Heart right ventricle (tissue), 16 donors: Measurements from ENCODE around the gene PAK1IP1. TPM values are rescaled to one million over a fixed set of nuclear protein-coding genes. Genes with fewer than 3 reads are reported as not detected.

ENCODE experiments used
- ATAC-seq, 8 donors: fragments of 200-7000 bp; cut with Tn5 transposase; one replicate each; pipeline ENCODE4 v1.9.1; 2020; ENCODE audit warnings: mild to moderate bottlenecking in 8 of 8, moderate library complexity in 8 of 8, moderate number of reproducible peaks in 1 of 8
- DNase-seq, 2 donors: peaks; one replicate each; pipeline ENCODE4 v3.0.0-alpha.2; 2020
- H3K27ac ChIP-seq, 10 donors: fragments of 200-600 bp; sonication (generic) in 2 of 10; one replicate each; pipeline versions ENCODE4 v1.5.0 to v1.8.0; 2020 to 2022; ENCODE audit warnings: mild to moderate bottlenecking in 3 of 10
- H3K27me3 ChIP-seq, 7 donors: fragments of 200-600 bp; one replicate each; pipeline ENCODE4 v1.8.0; 2021 to 2022; ENCODE audit warnings: mild to moderate bottlenecking in 2 of 7
- H3K36me3 ChIP-seq, 9 donors: fragments of 200-600 bp; sonication (generic) in 1 of 9; one replicate each; pipeline versions ENCODE4 v1.5.0 to v1.8.0; 2020 to 2022; ENCODE audit warnings: mild to moderate bottlenecking in 2 of 9
- H3K4me1 ChIP-seq, 9 donors: fragments of 200-600 bp; sonication (generic) in 1 of 9; one replicate each; pipeline versions ENCODE4 v1.5.0 to v1.8.0; 2020 to 2022; ENCODE audit warnings: mild to moderate bottlenecking in 4 of 9
- H3K4me3 ChIP-seq, 10 donors: fragments of 200-600 bp; sonication (generic) in 2 of 10; one replicate each; pipeline versions ENCODE4 v1.5.0 to v1.8.0; 2020 to 2022; ENCODE audit warnings: mild to moderate bottlenecking in 7 of 10, moderate library complexity in 2 of 10
- H3K9me3 ChIP-seq, 11 donors: fragments of 200-600 bp in 10 of 11; sonication (generic) in 2 of 11; one replicate each; pipeline versions ENCODE4 v1.5.0 to v1.8.0; 2013 to 2022; ENCODE audit warnings: mild to moderate bottlenecking in 2 of 11, control low read depth in 1 of 11, moderate library complexity in 1 of 11
- CTCF ChIP-seq, 9 donors: fragments of 200-600 bp; sonication (generic) in 2 of 9; IDR thresholded peaks; one replicate each; pipeline versions ENCODE4 v1.5.0 to v1.8.0; 2021 to 2022; ENCODE audit warnings: antibody characterized with exemption in 9 of 9, mild to moderate bottlenecking in 5 of 9, moderate library complexity in 1 of 9
- WGBS, 2 donors: extraction: QIAGEN DNeasy Blood & Tissue Kit; methylation state at CpG; one replicate each; pipeline ENCODE4 v1.1.7; 2013; ENCODE audit warnings: inconsistent platforms in 1 of 2; 5-methylcytosine and 5-hydroxymethylcytosine counted together
- intact Hi-C, 10 donors: fragments of 100-400 bp; cut with DNase I; formaldehyde crosslinking; loops; one replicate each; pipeline versions ENCODE4 v1.11.1 to v1.14.2; 2022
- polyA plus RNA-seq, 2 donors: library from polyadenylated mRNA; stranded (reverse); fragments of 200-250 nt; gene quantifications; one replicate each; pipeline ENCODE4 v1.2.3, GENCODE V29; 2013
- total RNA-seq, 10 donors: library from RNA; stranded (reverse); fragmentation: NEBNext Ultra II Directional in 3 of 10; extraction: Animal tissue kit (Norgen Biotek cat#: 25700) in 3 of 10; gene quantifications; one replicate each; pipeline versions ENCODE4 v1.2.1 to v1.2.4, GENCODE V29; 2021 to 2023
- donor health status: Arrhythmogenic right ventricular cardiomyopathy.
- donor health status: ischemic (EF 13 %, LVEDD 7.1; RV severe dilation, severe dysfunction).
- donor health status: healthy with polysubstance abuse.
- donor health status: DM: no; HTN: yes; CAD: no.
- donor health status: DM: no; HTN: no; CAD: no.
- donor health status: ischemic (EF 25% LVEDD 6.9; RV normal size, moderate dysfunction).
- donor health status: ischemic (EF 25% LVEDD 5.7; RV mildly dilated, moderate dysfunction).
- donor health status: healthy.
- donor health status: DM: yes; HTN: yes; CAD: no.
- donor health status: Ischemic cardiomyopathy.
- donor health status: ischemic (EF 35%, LVEDD 5.7; RV mildly dilated, moderate dysfunction).
- donor health status: nonischemic (EF 11% LVEDD 7.7; RV severe dilation, severe dysfunction).
- donor health status: DM: yes; HTN: yes; CAD: no.
- donor health status: PGD.
- donor health status: ischemic (EF 29% LVEDD 5.4; RV normal size, mild dysfunction).
- donor health status: nonischemic (EF 23%, LVEDD 6.1; RV moderate dilation, normal function).

PAK1IP1 gene
- total and polyA plus RNA-seq, 12 donors, result 5.8 to 15.7 (median 8.4) TPM

- Histone ChIP-seq H3K27ac (no peak overlapping the region), H3K4me1 (peaks cover 0 to 18% (median 9%) of the 10 kb centered on the region in 9 donors), H3K4me3 (no peak overlapping the region), H3K9me3 (no peaks in the 10 kb centered on the region), H3K27me3 (no peaks in the 10 kb centered on the region), H3K36me3 (peaks cover 0 to 88% (median 18%) of the 10 kb centered on the region in 9 donors)
- intact Hi-C loops, result loop anchor here in 1 of 10 donors (10.0 kb wide), 1 partner anchor 61 kb away; the partner anchor contains the start of genes C6orf52 and PAK1IP1
- WGBS, 2 donors, result 80 to 93% methylated on average over 1 of the region's 1 CpG
- no peak for TF ChIP-seq CTCF (IDR thresholded peaks at IDR 0.05)
- ATAC-seq (no peak), DNase-seq (no peak)
Measured at GRCh38 chr6:10756085-10756484, 61.3 kb downstream of the PAK1IP1 start.

Other genes starting within 250 kb of the PAK1IP1 start
- gene GCNT2, start 173.6 kb upstream of the PAK1IP1 start, total RNA-seq, result 10 to 100 TPM; 22.2 to 67.9 (median 48.6) TPM
- 10 to 100 TPM in 1 of 2 donors, 1 to 10 TPM in 1; 5.1 to 13.5 TPM for gene GCNT2, start 173.6 kb upstream of the PAK1IP1 start, polyA plus RNA-seq
- gene C6orf52, start 356 bp upstream of the PAK1IP1 start, total RNA-seq, result 1 to 10 TPM in 2 of 10 donors, under 1 TPM in 5, not detected in 3; 0.59 to 1.6 (median 0.86) TPM
- under 1 TPM; 0.80 to 0.88 TPM for gene C6orf52, start 356 bp upstream of the PAK1IP1 start, polyA plus RNA-seq
- gene TMEM14C, start 28.1 kb downstream of the PAK1IP1 start, total RNA-seq, result 100 to 1,000 TPM; 105 to 133 (median 116) TPM
- 100 to 1,000 TPM; 114 to 116 TPM for gene TMEM14C, start 28.1 kb downstream of the PAK1IP1 start, polyA plus RNA-seq
- gene TMEM14B, start 52.8 kb downstream of the PAK1IP1 start, total RNA-seq, result 100 to 1,000 TPM in 9 of 10 donors, 10 to 100 TPM in 1; 93.5 to 116 (median 108) TPM
- gene TMEM14B, start 52.8 kb downstream of the PAK1IP1 start, polyA plus RNA-seq, result 10 to 100 TPM; 64.5 to 71.2 TPM
- gene MAK, start 143.6 kb downstream of the PAK1IP1 start, total RNA-seq, result under 1 TPM in 7 of 10 donors, not detected in 3; 0.07 to 0.25 (median 0.13) TPM
- gene MAK, start 143.6 kb downstream of the PAK1IP1 start, polyA plus RNA-seq, result under 1 TPM in 1 of 2 donors, not detected in 1; 0.01 TPM
- gene GCM2, start 187.1 kb downstream of the PAK1IP1 start, total RNA-seq, result not detected
- gene GCM2, start 187.1 kb downstream of the PAK1IP1 start, polyA plus RNA-seq, result not detected
- 1 to 10 TPM in 1 of 10 donors, under 1 TPM in 9; 0.11 to 2.4 (median 0.37) TPM for gene SYCP2L, start 192.1 kb downstream of the PAK1IP1 start, total RNA-seq
- gene SYCP2L, start 192.1 kb downstream of the PAK1IP1 start, polyA plus RNA-seq, result 1 to 10 TPM in 1 of 2 donors, under 1 TPM in 1; 0.13 to 1.9 TPM